GM21786 (cell line): Measurements from ENCODE around the gene CBFA2T3.

Source experiments
- ATAC-seq: cut with Tn5 transposase; IDR thresholded peaks from one replicate; pipeline ENCODE4 v1.9.1; 2021; ENCODE audit not compliant: unreplicated experiment

The CBFA2T3 gene

GRCh38 chr16:88865310-88865709 lies 111.7 kb downstream of the CBFA2T3 start:
- ATAC-seq: no peak

GRCh38 chr16:88864521-88864920 lies 112.5 kb downstream of the CBFA2T3 start:
- ATAC-seq: no peak

GRCh38 chr16:88864099-88864498 lies 112.9 kb downstream of the CBFA2T3 start:
- no peak for ATAC-seq

DNA sequence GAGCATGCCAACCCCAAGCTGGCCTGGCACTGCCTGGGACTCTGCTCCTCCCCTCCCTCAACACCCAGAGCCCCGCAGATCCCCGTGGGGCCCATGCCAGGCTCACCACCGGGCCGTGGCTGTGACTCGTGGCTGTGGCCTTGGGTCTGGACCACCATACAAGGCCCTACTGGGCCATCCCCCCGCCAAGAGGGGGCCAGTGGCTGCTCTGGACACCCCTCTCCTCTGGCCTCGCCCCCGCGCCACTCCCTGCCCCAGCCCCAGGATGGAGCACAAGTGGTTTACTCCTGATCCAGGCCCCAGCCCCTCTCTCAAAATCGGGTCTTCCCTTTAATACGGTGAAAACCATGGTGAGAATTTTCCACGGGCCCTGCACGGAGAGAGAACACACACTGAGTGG lies 113.6 kb downstream of the CBFA2T3 start:
- ATAC-seq: no peak

DNA sequence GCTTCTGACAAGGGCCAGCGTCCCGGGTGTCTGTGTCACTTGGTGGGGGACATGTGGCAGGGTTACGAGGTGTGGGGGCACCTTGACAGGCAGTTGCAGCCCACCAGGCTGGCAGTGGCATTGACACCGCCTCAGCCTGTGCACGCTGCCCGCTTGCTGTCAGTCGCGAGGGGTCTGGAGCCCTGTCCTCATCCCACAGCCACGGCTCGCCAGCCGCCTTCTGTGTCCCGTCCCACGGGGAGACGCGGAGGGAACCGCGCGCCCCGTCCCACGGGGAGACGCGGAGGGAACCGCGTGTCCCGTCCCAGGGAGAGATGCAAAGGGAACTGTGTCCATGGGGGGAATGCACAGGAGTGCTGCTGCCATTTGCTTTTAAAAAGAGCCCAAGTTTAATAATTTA lies 114.0 kb downstream of the CBFA2T3 start:
- no peak for ATAC-seq

DNA sequence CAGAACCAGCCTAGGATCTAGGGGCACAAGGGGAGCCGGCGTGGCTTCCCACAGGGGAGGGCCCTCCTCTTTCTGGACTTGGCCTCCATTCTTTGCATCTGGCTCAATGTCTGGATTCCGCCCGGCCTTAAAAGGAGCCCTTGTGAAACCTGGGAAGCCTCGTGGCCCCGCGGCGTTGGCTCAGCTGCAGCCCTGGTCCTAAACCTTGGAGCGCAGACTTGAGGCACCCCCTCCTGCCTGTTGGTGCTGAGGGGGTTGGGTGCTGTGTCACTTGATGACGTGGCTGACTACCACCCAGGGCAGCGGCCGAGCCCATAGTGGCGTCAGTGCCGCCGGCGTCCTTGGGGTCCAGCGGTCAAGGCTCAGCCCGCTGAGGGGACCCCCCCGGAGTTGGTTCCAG lies 115.6 kb downstream of the CBFA2T3 start:
- no peak for ATAC-seq

- no peak for ATAC-seq
These were observed 117.5 kb downstream of the CBFA2T3 start for GRCh38 chr16:88859381-88860091.

- no peak for ATAC-seq
These were observed 119.2 kb downstream of the CBFA2T3 start for GRCh38 chr16:88857728-88858339.

- ATAC-seq: peak; percentile 80
These were observed 119.9 kb downstream of the CBFA2T3 start, which contains the start of the genes GALNS and TRAPPC2L for GRCh38 chr16:88856828-88857727. TSS of gene GALNS (minus strand) at chr16:88856947. CDS start at chr16:88856877, 70 bp downstream. TSS of gene TRAPPC2L (plus strand) at chr16:88857127. CDS start at chr16:88857151, 24 bp downstream.

DNA sequence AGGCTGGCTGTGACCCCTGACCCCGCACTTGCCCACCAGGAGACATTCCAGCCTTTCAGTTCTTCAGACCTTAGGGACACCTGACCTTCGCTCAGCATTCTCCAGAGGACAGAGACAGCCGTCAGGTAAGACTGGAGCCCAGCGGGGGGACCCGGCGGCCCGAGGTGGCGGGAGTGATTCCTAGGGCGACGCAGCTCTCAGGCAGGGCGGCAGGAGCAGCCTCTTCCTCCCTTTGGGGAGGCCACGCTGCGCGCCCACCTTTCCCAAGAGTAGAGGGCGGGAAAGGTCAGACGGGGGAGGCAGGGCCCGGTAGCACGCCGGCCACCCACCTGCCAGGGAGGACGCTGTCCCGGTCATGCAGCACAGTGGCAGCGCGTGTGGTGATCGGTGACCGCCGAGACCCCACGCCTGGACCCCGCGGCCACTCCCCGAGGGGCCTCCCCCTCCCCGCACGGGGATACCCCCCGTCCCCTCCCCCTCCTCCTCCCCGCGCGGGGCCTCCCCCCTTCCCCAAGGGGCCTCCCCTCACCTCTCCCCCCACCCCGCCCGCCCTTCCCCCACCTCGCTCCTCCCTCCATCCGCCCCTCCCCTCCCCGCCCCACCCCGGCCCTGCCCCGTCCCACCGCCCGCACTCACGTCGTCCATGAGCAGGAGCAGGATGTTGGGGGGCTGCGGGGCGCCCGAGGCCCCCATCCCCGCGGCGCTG lies 120.7 kb downstream of the CBFA2T3 start:
- peak; percentile 10 for ATAC-seq

DNA sequence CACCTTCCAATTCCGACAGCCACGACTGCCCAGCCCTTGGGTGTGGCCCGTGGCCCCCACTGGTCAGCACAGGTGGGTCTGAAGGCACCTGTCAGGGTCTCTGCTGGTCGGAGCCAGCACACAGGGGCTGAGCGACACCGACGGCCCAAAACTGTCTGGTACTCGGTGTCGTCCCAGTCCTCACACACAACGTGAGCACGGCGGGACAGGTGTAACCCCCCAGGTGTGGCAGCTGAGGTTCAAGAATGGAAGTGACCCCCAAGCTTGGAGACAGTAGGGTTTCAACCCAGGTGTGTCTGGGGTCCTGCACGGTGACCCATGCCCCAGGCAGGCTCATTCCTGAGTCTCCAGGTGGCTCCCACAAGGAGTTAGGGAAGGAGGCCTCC lies 121.3 kb downstream of the CBFA2T3 start:
- no peak for ATAC-seq

- ATAC-seq: no peak
These were observed 121.8 kb downstream of the CBFA2T3 start for GRCh38 chr16:88855176-88855575.

GRCh38 chr16:88854306-88855111 lies 122.5 kb downstream of the CBFA2T3 start:
- no peak for ATAC-seq

- ATAC-seq: no peak
These were observed 123.6 kb downstream of the CBFA2T3 start for GRCh38 chr16:88853325-88853941.

DNA sequence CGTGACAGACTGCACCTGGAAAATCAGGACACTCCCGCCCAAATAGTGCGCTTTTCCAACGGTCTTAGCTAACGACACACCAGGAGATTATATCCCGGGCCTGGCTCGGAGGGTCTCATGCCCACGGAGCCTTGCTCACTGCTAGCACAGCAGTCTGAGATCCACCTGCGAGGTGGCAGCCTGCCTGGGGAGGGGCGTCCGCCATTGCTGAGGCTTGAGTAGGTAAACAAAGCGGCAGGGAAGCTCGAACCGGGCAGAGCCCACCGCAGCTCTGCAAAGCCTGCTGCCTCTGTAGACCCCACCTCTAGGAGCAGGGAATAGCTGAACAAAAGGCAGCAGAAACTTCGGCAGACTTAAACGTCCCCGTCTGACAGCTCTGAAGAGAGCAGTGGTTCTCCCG lies 125.4 kb downstream of the CBFA2T3 start:
- ATAC-seq: no peak

DNA sequence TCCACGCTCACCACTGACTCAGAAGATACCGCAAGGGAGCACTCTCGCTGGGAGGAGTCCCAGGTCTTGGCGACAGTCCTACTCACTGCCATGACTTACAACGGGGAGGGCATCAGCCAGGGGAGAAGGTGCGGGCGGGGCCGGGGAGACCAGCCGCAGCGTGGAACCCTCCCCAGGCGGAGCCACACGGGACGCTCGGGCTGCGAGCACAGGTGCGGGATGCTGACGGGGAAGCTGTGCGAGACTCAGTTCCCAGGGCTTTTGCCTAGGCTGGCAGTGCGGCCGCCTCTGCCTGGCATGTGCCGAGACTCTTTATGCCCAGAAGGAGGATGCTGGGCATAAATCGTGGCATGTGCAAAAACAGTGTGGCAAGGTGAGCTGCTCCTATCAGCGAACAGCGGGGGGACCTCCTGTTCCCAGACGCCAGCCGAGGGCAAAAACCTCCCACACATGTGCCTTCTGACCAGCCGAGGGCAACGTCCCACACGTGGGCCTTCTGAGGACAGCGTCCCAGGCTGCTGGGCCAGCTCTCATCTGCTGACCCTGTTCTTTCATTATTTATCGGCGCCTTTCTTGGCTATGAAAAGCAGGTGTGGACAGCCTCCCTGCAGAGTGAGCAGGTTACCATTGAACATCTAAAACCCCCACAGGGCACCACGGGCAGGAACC lies 126.3 kb downstream of the CBFA2T3 start:
- no peak for ATAC-seq

GRCh38 chr16:88848557-88848956 lies 128.4 kb downstream of the CBFA2T3 start:
- ATAC-seq: no peak

GRCh38 chr16:88847654-88848053 lies 129.4 kb downstream of the CBFA2T3 start:
- ATAC-seq: no peak

DNA sequence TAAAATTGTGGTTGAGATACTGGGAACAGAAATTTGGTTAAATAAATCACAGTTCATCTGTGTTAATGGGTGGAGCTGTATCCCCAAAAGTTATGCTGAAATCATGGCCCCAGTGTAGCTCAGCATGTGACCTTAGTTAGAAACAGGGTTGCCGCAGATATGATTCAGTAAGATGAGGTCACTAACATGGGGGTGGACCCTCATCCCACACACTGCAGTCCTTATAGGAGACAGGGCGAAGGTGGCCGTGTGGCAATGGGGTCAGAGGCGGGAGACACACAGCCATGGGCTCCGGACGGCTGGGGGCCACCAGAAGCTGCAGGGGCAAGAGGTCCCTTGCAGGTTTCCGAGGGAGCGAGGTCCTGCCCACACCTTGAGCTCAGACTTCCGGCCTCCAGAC lies 130.9 kb downstream of the CBFA2T3 start:
- no peak for ATAC-seq
